Gastroesophageal sphincter (tissue), 3 donors: ENCODE measurements around the gene BOC.

Source experiments
- EP300 ChIP-seq: sonication (generic); formaldehyde crosslinking; IDR thresholded peaks from one replicate; pipeline ENCODE4 v1.6.1; 2017; ENCODE audit warnings: antibody characterized with exemption, mild to moderate bottlenecking
- POLR2A ChIP-seq, 2 donors: fragments of 450-650 bp; IDR thresholded peaks; one replicate each; pipeline ENCODE4 v1.6.1; 2017; ENCODE audit warnings: antibody characterized with exemption in 2 of 2, mild to moderate bottlenecking in 2 of 2, moderate library complexity in 1 of 2
- POLR2AphosphoS5 ChIP-seq: sonication (generic); formaldehyde crosslinking; IDR thresholded peaks from one replicate; pipeline ENCODE4 v1.6.1; 2017; ENCODE audit warnings: antibody characterized with exemption
- TF ChIP-seq, protein P1 (sequence below), 4 experiments: fragments of 200-600 bp in 2 of 4; fragments of 450-650 bp in 2 of 4; sonication (generic) in 1 of 4; IDR thresholded peaks; one replicate each; pipeline ENCODE4 v1.5.1; 2017 to 2019; ENCODE audit warnings: antibody characterized with exemption in 4 of 4, mild to moderate bottlenecking in 2 of 4, moderate library complexity in 2 of 4

DNA sequence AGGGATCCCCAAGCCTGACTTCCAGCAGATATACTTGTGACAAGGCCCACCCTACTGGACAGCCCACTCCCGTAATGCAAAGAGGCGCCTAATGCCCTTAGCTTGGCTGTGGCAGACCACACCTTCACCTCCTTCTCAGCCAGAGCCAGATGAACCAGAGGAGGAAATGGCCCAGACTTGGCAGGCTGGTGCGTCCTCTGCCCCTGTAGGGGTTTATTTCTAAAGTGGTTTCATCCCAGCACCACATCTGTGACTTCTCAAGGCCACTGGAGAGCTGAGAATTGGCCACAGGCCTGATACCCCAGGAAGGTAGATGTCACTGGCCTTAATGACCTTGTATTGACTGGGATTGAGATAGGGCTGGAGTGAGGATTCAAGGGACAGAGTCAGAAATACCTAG, 29.5 kb downstream of the BOC start:
- no peak for TF ChIP-seq EP300
- TF ChIP-seq, protein P1, sequence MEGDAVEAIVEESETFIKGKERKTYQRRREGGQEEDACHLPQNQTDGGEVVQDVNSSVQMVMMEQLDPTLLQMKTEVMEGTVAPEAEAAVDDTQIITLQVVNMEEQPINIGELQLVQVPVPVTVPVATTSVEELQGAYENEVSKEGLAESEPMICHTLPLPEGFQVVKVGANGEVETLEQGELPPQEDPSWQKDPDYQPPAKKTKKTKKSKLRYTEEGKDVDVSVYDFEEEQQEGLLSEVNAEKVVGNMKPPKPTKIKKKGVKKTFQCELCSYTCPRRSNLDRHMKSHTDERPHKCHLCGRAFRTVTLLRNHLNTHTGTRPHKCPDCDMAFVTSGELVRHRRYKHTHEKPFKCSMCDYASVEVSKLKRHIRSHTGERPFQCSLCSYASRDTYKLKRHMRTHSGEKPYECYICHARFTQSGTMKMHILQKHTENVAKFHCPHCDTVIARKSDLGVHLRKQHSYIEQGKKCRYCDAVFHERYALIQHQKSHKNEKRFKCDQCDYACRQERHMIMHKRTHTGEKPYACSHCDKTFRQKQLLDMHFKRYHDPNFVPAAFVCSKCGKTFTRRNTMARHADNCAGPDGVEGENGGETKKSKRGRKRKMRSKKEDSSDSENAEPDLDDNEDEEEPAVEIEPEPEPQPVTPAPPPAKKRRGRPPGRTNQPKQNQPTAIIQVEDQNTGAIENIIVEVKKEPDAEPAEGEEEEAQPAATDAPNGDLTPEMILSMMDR (IDR thresholded peaks at IDR 0.05), result no peak
- TF ChIP-seq POLR2A (IDR thresholded peaks at IDR 0.05), result no peak
- TF ChIP-seq POLR2AphosphoS5, result no peak
